Epithelial cell of proximal tubule (primary cell): ENCODE data around the gene BFAR. TPM values are rescaled to one million over a fixed set of nuclear protein-coding genes. Genes with fewer than 3 reads are reported as not detected.

Experiments used
- DNase-seq: peaks from one replicate; pipeline ENCODE4 v3.0.0-alpha.2; 2011; ENCODE audit warnings: low read depth
- H3K4me3 ChIP-seq: 2 replicates; pipeline ENCODE4 v1.5.1; 2011; ENCODE audit warnings: low read depth, mild to moderate bottlenecking, low read length
- total RNA-seq: library from RNA; depleted of rRNA; stranded (reverse); fragments of >200 nt; gene quantifications from 2 replicates; pipeline ENCODE4 v1.2.3, GENCODE V29; 2015
- TF ChIP-seq, protein P1 (sequence below): conservative IDR thresholded peaks from 2 replicates; pipeline ENCODE4 v1.5.1; 2012; ENCODE audit warnings: low read depth, mild to moderate bottlenecking, low read length

The BFAR gene
- total RNA-seq, 1 donor from 2014 or later, result 84.3 TPM

DNA sequence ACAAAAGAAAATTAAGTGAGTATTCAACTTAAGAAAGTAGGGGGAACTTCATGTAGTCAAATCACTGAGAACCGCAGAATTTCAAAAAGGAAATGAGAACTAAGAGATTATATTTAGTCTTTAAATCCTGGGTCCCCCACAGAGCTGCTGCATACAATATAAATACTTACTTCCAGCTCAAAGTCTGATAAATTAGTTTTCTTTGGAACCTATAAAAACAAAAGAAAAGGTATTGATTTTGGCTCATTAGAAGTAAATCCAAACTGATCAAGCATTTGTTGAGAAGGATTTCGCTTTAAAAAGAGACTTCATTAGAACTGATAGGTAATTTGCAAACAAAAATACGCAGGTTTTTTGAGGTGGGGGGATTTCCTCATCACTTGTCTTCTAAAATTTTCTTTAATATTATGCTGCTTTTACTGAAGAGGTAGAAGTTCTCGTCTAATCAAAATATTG, 24.6 kb upstream of the BFAR start:
- TF ChIP-seq, protein P1, sequence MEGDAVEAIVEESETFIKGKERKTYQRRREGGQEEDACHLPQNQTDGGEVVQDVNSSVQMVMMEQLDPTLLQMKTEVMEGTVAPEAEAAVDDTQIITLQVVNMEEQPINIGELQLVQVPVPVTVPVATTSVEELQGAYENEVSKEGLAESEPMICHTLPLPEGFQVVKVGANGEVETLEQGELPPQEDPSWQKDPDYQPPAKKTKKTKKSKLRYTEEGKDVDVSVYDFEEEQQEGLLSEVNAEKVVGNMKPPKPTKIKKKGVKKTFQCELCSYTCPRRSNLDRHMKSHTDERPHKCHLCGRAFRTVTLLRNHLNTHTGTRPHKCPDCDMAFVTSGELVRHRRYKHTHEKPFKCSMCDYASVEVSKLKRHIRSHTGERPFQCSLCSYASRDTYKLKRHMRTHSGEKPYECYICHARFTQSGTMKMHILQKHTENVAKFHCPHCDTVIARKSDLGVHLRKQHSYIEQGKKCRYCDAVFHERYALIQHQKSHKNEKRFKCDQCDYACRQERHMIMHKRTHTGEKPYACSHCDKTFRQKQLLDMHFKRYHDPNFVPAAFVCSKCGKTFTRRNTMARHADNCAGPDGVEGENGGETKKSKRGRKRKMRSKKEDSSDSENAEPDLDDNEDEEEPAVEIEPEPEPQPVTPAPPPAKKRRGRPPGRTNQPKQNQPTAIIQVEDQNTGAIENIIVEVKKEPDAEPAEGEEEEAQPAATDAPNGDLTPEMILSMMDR, result no peak
- H3K4me3 ChIP-seq, result no peak overlapping the region
- DNase-seq, result no peak

DNA sequence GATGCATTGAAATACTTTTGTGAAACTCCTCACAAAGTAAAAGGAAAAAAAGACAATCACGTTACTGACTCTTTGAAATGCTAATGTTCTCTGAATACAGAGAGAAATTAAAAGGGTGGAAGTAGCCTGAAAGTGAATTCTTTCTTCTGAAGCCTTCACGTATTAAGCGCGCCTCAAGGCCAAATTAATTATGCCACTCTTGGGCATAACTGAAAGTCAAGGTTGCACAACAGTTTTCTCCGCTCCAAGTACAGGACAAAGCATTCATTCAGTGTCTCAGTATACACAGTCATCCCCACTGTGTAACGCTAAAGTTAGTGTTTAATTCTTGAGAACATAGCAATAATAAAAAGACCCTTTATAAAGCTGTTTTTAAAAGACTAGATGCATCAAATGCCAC, 24.1 kb upstream of the BFAR start:
- TF ChIP-seq, protein P1, result no peak
- DNase-seq, result no peak
- H3K4me3 ChIP-seq, result no peak overlapping the region

DNA sequence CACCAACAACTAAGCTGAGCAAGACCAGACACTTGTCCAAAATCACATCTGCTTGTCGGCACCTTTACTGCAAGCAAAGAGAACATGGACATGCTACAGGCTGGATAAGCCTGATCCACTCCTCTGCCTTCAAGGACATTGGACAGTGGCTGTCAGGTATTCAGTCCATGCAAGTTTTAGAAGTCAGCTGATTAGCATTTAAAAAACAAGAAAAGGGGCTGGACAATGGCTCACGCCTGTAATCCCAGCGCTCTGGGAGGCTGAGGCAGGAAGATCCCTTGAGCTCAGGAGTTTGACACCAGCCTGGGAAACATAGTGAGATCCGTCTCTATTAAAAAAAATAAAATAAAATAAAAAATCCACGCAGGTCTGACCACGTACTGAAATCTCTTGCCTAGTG, 23.0 kb upstream of the BFAR start:
- H3K4me3 ChIP-seq, result no peak overlapping the region
- no peak for DNase-seq
- TF ChIP-seq, protein P1, result no peak

DNA sequence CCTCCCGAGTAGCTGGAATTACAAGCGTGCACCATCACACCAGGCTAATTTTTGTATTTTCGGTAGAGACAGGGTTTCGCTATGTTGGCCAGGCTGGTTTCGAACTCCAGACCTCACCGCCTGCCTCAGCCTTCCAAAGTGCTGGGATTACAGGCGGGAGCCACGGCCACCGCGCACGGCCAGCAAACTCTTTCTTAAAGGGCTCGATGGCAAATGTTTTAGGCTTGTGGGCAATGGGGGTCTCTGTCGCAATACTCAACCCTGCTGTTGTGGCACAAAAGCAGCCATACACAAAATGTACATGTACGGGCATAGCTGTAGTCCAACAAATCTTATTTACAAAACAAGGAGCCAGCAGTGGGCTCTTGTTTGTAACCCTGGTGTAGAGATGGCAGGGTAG, 21.1 kb upstream of the BFAR start:
- TF ChIP-seq, protein P1, result no peak
- no peak overlapping the region for H3K4me3 ChIP-seq
- DNase-seq, result no peak

DNA sequence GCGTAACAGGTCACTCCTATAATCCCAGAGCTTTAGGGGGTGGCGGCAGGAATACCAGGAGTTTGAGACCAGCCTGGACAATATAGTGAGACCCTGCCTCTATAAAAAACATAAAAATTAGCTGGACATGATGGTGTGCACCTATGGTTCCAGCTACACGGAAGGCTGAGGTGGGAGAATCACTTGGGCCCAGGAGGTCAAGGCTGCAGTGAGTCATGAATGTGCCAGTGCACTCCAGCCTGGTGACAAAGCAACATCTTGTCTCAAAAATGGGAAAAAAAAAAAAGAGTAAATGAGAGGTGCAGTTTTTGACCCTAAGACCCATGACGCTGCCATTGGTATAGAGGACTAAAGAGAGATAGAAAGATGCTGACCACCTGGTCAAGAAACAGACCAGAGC, 18.8 kb upstream of the BFAR start:
- H3K4me3 ChIP-seq, result no peak overlapping the region
- no peak for DNase-seq
- TF ChIP-seq, protein P1, result no peak

DNA sequence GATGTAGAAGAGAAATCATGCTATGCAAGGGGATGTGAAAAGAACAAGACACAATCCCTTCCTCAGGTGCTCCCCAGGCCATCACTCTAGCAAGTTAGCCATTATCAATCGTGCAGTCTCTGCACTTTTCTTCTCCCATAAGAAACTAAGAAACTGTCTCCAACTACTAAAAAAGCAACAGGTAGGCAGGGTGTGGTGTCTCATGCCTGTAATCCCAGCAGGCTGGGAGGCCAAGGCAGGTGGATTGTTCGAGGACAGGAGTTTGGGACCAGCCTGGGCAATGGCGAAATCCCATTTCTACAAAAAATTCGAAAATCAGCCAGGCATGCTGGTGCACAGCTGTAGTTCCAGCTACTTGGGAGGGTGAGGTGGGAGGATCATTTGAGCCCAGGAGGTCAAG, 16.5 kb upstream of the BFAR start:
- TF ChIP-seq, protein P1, result no peak
- no peak overlapping the region for H3K4me3 ChIP-seq
- no peak for DNase-seq

DNA sequence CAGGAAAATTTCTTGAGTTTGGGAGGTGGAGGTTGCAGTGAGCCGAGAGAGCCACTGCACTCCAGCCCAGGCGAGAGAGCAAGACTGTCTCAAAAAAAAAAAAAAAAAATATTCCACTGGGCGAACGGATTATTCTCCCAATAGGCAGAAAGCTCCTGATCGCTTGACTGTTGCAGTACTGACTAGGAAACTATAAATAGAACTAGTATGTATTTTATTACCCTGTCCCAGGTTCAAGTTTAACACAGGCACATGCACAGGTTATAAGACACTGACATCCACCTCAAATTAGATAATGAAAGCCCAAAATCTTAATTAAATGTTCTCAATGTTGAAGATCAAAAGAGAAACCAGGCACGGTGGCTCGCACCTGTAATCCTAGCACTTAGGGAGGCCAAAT, 14.2 kb upstream of the BFAR start:
- no peak for DNase-seq
- TF ChIP-seq, protein P1, result no peak
- H3K4me3 ChIP-seq, result no peak overlapping the region
